ENCODE results near the gene COL6A5.
"Not testable (repeated sequence)": the region's sequence is repeated elsewhere in the genome, so short reads cannot be mapped to it uniquely, and the experiment has no call there.

COL6A5 gene

GRCh38 chr3:130448155-130448554 lies 102.7 kb downstream of the COL6A5 start:
- not testable (repeated sequence) for DNase-seq

GRCh38 chr3:130456540-130456939 lies 111.1 kb downstream of the COL6A5 start:
- DNase-seq: no peak

DNA sequence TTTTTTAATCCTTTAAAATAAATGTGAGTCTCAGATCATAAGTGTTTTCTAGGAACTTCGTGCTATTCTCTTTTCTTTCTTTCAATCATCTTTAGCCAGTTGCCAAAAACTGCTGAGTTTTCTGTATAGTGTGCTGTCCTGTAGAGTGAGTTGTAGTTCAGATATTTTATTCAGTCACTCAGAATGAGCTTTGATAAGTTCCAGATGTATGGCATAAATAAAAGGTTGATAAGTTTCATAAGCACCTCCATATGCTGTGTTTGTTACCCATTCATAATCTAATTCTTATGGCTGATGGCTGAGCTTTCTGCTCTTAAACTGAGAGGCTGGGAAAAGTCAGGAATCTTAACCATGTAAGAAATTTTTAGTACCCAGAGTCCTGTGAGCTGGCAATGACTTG lies 112.2 kb downstream of the COL6A5 start:
- DNase-seq: no peak

GRCh38 chr3:130459944-130460343 lies 114.5 kb downstream of the COL6A5 start:
- no peak for DNase-seq

DNA sequence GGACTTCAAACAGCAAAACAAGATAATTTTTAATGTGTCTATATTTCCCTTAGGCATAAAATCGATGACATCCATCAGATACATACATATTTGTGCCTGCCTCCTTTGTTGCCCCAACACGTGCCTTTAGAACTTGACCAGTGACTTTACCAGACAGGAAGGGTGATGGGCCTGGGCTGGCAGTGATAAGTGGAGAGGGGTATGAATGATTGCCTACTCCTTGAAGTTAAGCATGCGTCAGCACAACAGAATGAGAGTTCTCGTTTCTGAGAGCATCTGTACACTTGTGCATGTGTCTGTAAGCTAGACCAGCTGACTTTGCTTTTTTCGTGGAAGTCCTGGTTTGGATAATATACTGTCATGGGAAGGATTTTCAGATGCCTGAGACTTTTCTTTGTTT lies 116.6 kb downstream of the COL6A5 start:
- DNase-seq: no peak

DNA sequence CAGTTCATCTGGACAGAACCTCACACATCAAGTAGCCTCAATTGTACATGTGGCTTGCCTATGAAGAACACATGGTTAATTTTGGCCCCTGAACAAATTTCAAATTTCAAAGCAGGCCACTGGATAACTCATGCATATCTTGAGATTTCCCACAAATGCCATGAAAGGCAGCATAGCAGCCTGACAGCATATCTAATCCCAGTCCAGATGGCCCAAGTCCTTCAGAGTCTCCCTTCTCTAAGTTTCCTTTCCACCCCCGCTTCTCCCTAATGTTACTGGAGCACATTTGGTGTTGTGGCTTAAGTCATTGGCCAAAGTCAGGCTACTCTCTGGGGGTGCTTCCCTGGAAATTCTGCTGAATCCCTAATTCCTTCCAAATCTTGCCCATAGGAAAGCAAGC lies 117.7 kb downstream of the COL6A5 start:
- DNase-seq: no peak

DNA sequence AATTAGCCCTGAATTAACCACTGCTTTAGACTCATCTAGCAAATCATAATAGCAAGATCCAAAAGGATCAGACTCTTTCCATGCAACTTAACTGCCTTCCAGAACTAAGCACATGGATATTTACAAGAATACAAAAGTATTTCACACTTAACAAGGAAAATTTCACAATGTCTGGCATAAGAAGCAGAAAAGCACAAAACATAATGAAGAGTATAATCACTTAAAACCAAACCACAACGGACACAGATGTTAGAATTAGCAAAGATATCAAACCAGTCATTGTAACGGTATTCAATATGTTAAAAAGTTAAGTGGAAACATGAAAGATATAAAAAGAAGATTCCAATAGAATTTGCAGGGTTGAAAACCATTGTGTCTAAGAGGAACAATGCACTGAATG lies 120.0 kb downstream of the COL6A5 start:
- no peak for DNase-seq

GRCh38 chr3:130468311-130468710 lies 122.8 kb downstream of the COL6A5 start:
- no peak for DNase-seq

DNA sequence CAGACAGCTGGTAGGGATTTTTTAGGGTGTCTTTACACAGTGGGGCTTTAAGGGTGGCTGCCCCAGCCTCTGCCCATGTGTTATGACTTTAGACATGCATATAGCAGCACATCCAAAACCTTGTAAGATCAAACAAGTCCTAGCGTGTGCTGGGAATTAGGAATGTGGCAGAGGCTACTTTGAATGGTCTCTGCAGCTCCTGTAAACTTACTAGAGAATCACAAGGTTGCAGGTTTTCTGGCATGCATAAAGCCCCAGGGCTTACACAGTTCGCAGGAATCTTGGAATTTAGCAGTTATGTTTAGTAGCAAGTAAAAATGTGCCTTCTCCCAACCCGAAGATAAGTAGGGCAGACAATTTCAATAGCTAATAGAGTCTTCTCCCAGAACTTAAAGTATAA lies 124.7 kb downstream of the COL6A5 start:
- no peak for DNase-seq

DNA sequence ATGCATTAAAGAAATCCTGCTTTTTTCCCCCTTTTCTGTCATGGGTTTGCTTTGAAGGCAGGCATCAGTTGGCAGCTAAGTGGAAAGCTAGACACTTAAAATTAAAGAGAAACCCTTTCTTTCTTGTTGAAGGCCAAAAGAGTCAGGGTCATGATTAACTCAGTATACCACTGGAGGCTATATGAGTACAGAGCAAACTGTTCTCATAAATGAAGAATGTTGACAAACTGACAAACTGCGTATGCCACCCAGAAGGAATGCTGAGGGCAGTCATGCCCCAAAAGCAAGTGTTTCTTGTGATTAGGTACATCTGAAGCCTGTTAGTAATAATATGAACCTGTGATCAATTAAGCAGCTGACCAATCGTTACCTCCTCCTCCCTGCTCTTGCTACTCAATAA lies 127.9 kb downstream of the COL6A5 start:
- DNase-seq: no peak

GRCh38 chr3:130480736-130481135 lies 135.3 kb downstream of the COL6A5 start:
- DNase-seq: no peak

DNA sequence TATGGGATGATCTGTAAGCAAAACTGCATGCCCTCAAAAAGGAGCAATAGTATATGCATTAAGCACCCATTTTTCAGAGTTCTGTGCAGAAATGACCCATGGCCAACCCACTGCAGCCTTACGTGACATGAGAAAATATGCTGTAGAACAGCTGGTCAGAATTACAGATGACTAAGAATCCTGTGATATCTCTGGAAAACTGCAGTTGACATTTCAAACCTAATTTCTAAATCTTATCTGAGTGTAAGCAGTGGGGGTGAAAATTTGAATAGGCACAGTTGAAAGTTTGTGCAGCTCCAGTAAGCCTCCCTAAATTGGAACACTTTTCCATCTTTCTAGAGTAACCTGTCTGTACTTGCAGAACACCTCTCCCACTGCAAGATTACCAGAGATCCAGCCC lies 142.8 kb downstream of the COL6A5 start:
- no peak for DNase-seq

GRCh38 chr3:130488769-130489450 lies 143.4 kb downstream of the COL6A5 start:
- no peak for DNase-seq

GRCh38 chr3:130490241-130490640 lies 144.8 kb downstream of the COL6A5 start:
- no peak for DNase-seq

DNA sequence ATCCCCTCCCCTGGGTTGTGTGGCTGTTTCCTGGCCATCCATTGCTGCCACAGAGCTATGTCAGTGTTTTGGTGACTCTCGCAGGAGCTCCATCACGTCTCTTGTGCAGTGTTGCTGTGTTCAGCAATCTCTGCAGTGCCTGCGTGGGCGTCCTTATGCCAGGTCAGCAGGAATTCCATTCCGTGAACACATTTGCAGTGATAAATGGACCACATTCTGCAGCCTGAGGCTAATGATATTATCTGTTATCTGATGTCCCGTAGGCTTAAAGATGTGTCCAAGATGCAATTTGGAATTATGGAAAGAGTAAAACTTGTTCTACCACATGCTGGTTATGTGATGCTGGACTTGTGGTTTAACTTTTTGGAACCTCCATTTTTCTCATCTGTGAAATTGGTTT lies 146.0 kb downstream of the COL6A5 start:
- DNase-seq: no peak

- DNase-seq: no peak
Measured at GRCh38 chr3:130504701-130505100, 159.2 kb downstream of the COL6A5 start.

DNA sequence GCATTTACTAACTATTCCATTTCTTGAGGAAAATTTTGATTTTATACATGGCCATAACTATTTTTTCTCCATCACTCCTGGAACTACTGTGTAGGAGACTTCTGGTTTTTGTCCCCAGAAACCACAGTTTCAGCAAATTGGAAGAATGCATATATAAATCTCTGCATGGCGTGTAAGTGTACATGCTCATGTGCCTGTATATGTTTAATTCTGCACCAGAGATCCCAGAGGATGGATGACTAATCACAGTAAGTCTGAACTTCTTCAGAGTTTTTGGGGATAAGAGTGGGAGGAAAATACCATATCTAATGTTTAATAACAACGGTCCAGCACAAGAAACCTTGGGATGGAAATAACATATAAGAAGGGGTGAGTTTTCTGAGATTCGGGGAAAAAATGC lies 160.6 kb downstream of the COL6A5 start:
- DNase-seq: no peak

DNA sequence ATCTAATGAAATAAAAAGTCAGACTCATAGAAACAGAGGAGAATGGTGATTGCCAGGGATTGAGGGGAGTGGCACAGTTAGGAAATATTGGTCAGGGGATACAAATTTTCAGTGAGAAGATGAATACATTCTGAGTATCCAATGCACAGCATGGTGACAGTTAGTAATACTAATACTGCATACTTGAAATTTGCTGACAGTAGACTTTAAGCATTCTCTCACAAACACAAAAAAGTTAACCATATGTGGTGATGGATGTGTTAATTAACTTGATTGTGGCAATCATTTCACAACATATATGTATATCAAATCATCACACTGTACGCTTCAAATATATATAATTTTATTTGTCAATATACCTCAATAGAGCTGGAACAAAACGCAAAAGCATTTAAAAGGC lies 162.3 kb downstream of the COL6A5 start:
- DNase-seq: no peak

DNA sequence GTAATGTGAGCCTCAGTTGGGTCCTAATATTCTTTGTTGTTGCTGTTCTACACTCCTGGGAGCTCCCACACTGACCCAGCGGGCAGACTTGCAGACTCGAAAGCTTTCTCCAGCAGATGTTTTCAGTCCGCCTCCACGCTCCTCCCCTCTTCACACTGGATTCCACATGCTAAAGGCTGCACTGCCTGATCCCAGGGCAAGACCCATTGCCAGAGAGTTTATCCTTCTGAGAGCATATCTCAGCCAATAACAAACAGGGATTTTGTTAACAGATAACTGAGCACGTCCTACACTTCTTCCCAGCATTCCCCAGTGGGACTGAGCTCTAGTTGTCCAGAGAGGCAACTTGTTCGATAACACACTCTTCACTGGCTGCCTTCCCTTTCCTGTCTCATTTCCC lies 163.5 kb downstream of the COL6A5 start:
- DNase-seq: no peak

- DNase-seq: no peak
Measured at GRCh38 chr3:130514681-130515080, 169.2 kb downstream of the COL6A5 start.

DNA sequence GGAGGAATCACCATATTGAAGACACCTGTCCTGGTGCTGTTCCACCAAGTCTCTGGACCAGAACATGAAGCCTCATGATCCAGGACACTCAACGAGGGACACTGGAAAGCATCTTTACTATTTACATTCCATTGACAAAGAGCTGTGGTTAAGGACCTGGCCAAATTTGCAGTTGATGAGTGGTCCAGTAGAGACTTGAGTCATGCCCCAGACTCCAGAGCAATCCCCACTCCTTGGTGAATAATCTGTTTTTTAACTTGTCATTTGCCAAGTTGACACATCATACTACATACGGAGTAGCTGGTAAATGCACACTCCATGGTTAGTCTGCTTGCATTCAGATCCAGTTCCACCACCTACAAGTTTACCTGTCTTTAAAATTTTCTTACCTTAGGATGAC lies 170.3 kb downstream of the COL6A5 start:
- no peak for DNase-seq

GRCh38 chr3:130516645-130517512 lies 171.4 kb downstream of the COL6A5 start, which contains the start of gene COL6A6:
TSS of gene COL6A6 (plus strand) at chr3:130517177. CDS start at chr3:130560365, 43,188 bp downstream.
- no peak for DNase-seq

DNA sequence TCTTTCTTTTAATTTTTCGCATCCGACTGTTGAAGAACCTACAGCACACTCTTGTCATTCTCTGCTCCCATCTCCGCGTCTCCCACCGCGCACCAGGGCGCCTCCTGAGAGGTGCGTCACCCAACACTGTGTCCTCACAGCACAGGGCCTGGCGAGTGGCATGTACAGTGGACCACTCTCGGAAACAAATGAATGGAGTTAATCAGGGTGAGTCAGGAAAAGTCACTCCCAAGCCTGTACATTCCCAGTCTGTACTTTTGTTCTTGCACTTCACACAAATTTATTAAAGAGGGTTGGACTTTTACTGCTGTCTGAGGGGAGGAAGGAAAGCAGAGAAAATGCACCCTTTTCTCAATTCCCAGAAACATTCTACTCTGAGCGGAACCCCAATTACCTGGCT lies 172.1 kb downstream of the COL6A5 start:
- DNase-seq: no peak

DNA sequence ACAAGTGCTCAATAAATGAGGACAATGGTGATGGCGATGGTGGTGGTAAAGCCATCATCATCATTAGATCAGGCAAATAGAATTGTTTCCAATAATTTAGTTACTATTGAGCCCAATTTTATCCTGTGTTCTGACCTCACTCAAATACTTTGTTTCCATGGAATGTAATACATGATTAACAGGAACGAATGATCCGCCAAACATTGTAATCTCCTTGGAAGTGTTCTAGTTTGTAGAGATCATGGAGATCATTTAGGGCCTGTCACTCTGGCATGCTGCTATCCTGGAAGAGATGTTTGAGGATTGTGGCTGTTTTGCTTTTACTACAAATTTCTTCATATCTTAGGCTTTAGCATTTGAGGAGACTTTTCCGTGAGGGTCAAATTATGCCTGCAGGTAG lies 174.3 kb downstream of the COL6A5 start:
- no peak for DNase-seq

Data from CD4-positive, alpha-beta T cell treated with Interleukin-10 for 1 hour (primary cell).